ENCODE data around the gene SLC3A2. TPM values are rescaled to one million over a fixed set of nuclear protein-coding genes. Genes with fewer than 3 reads are reported as not detected.

SLC3A2 gene
- total RNA-seq, 1 donor from 2014 or later = 32.9 TPM

Other genes with a start within 250 kb of the SLC3A2 start
- gene GANAB, start 234.3 kb upstream of the SLC3A2 start, total RNA-seq = 91.4 TPM
- gene INTS5, start 227.6 kb upstream of the SLC3A2 start, total RNA-seq = 9.6 TPM
- 30.4 TPM for gene C11orf98, start 215.7 kb upstream of the SLC3A2 start, total RNA-seq
- gene CSKMT, start 215.6 kb upstream of the SLC3A2 start, total RNA-seq = 3.7 TPM
- gene UQCC3, start 209.2 kb upstream of the SLC3A2 start, total RNA-seq = 7.8 TPM
- 3.2 TPM for gene LBHD1, start 208.6 kb upstream of the SLC3A2 start, total RNA-seq
- 82.2 TPM for gene UBXN1, start 201.8 kb upstream of the SLC3A2 start, total RNA-seq
- gene LRRN4CL, start 191.4 kb upstream of the SLC3A2 start, total RNA-seq = 3.8 TPM
- gene BSCL2, start 173.5 kb upstream of the SLC3A2 start, total RNA-seq = 21.7 TPM
- not detected for gene GNG3, start 173.2 kb upstream of the SLC3A2 start, total RNA-seq
- gene HNRNPUL2, start 153.4 kb upstream of the SLC3A2 start, total RNA-seq = 30.4 TPM
- gene TTC9C, start 152.4 kb upstream of the SLC3A2 start, total RNA-seq = 14.0 TPM
- gene ZBTB3, start 126.7 kb upstream of the SLC3A2 start, total RNA-seq = 9.7 TPM
- 36.8 TPM for gene POLR2G, start 119.3 kb upstream of the SLC3A2 start, total RNA-seq
- 9.2 TPM for gene TAF6L, start 109.5 kb upstream of the SLC3A2 start, total RNA-seq
- 17.1 TPM for gene TMEM179B, start 93.5 kb upstream of the SLC3A2 start, total RNA-seq
- gene TMEM223, start 88.9 kb upstream of the SLC3A2 start, total RNA-seq = 17.4 TPM
- 40.1 TPM for gene NXF1, start 75.5 kb upstream of the SLC3A2 start, total RNA-seq
- 15.7 TPM for gene STX5, start 48.8 kb upstream of the SLC3A2 start, total RNA-seq
- not detected for gene TEX54, start 48.1 kb upstream of the SLC3A2 start, total RNA-seq
- gene WDR74, start 41.3 kb upstream of the SLC3A2 start, total RNA-seq = 27.0 TPM
- gene CHRM1, start 40.5 kb downstream of the SLC3A2 start, total RNA-seq = not detected
- not detected for gene SLC22A6, start 104.1 kb downstream of the SLC3A2 start, total RNA-seq
- not detected for gene SLC22A8, start 134.9 kb downstream of the SLC3A2 start, total RNA-seq

All from Right ventricle myocardium superior (tissue), 1 donor.